KMS-11 (cell line): ENCODE data around the gene LPCAT3.

Source experiments
- H2AFZ ChIP-seq: fragments of 200-600 bp; sonication (generic); 2 replicates; pipeline ENCODE4 v1.6.1; 2016; ENCODE audit warnings: antibody characterized with exemption, mixed run types, low read depth
- H3K27ac ChIP-seq: fragments of 200-600 bp; sonication (generic); 2 replicates; pipeline ENCODE4 v1.6.1; 2016; ENCODE audit warnings: mild to moderate bottlenecking, mixed run types
- H3K27me3 ChIP-seq: fragments of 200-600 bp; sonication (generic); 2 replicates; pipeline ENCODE4 v1.6.1; 2017; ENCODE audit warnings: mild to moderate bottlenecking, low read depth, mixed run types, moderate library complexity; ENCODE audit not compliant: insufficient read depth
- H3K36me3 ChIP-seq: fragments of 200-600 bp; sonication (generic); 2 replicates; pipeline ENCODE4 v1.6.1; 2017; ENCODE audit warnings: mild to moderate bottlenecking, mixed run types; ENCODE audit not compliant: insufficient read depth
- H3K4me1 ChIP-seq: fragments of 200-600 bp; sonication (generic); 2 replicates; pipeline ENCODE4 v1.6.1; 2016; ENCODE audit warnings: mild to moderate bottlenecking, low read depth, mixed run types; ENCODE audit not compliant: poor library complexity, severe bottlenecking
- H3K4me2 ChIP-seq: fragments of 200-600 bp; sonication (generic); 2 replicates; pipeline ENCODE4 v1.7.0; 2016; ENCODE audit warnings: mild to moderate bottlenecking, mixed run types
- H3K4me3 ChIP-seq: fragments of 200-600 bp; sonication (generic); IDR thresholded peaks from 2 replicates; pipeline ENCODE4 v1.6.1; 2017; ENCODE audit warnings: low read depth, low read length, mixed read lengths; ENCODE audit not compliant: insufficient read depth
- H3K79me2 ChIP-seq: fragments of 200-600 bp; sonication (generic); 2 replicates; pipeline ENCODE4 v1.6.1; 2016; ENCODE audit warnings: low read depth, mixed run types; ENCODE audit not compliant: insufficient read depth
- H3K9ac ChIP-seq: fragments of 200-600 bp; sonication (generic); 2 replicates; pipeline ENCODE4 v1.6.1; 2016; ENCODE audit warnings: mild to moderate bottlenecking, mixed run types
- H4K20me1 ChIP-seq: fragments of 200-600 bp; sonication (generic); 2 replicates; pipeline ENCODE4 v1.6.1; 2016; ENCODE audit warnings: mild to moderate bottlenecking, mixed run types; ENCODE audit not compliant: insufficient read depth
- TF ChIP-seq, protein P1 (sequence below): fragments of 200-600 bp; sonication (generic); conservative IDR thresholded peaks from 2 replicates; pipeline ENCODE4 v1.6.1; 2017; ENCODE audit warnings: low read depth, mild to moderate bottlenecking, antibody characterized with exemption, low read length, moderate library complexity, mixed read lengths

LPCAT3 gene

DNA sequence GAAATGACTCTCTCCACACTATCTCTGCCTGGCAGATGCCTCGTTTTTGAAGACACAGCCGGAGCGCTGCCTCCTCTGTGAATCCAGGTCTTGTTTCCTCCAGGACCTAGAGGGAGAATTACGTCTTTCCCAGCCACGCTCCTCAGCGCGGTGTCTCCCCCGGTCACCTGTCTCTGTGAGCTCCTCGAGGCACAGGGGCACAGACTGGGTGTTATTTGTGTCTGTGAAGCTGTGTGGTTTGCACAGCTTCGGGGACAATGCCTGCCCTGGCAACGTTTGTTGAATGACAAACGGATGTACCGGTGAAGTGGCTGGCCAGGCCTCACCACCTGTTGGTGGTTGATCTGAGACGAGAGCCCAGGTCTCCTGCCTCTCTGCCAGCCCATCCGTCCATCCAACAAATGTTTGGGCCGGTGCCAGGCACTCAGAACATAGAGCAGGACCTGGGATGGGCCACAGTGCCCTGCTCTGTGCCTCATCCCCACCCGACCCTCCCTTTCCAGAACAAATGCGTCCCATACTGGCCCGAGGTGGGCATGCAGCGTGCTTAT, 61.0 kb downstream of the LPCAT3 start:
- no peak overlapping the region for H3K4me3 ChIP-seq
- H3K79me2 ChIP-seq, result no peaks in the 10 kb centered on the region
- no peak overlapping the region for H3K27ac ChIP-seq
- no peak overlapping the region for H3K4me2 ChIP-seq
- H3K27me3 ChIP-seq, result no peaks in the 10 kb centered on the region
- no peaks in the 10 kb centered on the region for H4K20me1 ChIP-seq
- H3K4me1 ChIP-seq, result peaks cover 22% of the 10 kb centered on the region
- no peak overlapping the region for H3K9ac ChIP-seq
- TF ChIP-seq, protein P1, sequence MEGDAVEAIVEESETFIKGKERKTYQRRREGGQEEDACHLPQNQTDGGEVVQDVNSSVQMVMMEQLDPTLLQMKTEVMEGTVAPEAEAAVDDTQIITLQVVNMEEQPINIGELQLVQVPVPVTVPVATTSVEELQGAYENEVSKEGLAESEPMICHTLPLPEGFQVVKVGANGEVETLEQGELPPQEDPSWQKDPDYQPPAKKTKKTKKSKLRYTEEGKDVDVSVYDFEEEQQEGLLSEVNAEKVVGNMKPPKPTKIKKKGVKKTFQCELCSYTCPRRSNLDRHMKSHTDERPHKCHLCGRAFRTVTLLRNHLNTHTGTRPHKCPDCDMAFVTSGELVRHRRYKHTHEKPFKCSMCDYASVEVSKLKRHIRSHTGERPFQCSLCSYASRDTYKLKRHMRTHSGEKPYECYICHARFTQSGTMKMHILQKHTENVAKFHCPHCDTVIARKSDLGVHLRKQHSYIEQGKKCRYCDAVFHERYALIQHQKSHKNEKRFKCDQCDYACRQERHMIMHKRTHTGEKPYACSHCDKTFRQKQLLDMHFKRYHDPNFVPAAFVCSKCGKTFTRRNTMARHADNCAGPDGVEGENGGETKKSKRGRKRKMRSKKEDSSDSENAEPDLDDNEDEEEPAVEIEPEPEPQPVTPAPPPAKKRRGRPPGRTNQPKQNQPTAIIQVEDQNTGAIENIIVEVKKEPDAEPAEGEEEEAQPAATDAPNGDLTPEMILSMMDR, result no peak
- no peak overlapping the region for H2AFZ ChIP-seq
- H3K36me3 ChIP-seq, result no peaks in the 10 kb centered on the region

DNA sequence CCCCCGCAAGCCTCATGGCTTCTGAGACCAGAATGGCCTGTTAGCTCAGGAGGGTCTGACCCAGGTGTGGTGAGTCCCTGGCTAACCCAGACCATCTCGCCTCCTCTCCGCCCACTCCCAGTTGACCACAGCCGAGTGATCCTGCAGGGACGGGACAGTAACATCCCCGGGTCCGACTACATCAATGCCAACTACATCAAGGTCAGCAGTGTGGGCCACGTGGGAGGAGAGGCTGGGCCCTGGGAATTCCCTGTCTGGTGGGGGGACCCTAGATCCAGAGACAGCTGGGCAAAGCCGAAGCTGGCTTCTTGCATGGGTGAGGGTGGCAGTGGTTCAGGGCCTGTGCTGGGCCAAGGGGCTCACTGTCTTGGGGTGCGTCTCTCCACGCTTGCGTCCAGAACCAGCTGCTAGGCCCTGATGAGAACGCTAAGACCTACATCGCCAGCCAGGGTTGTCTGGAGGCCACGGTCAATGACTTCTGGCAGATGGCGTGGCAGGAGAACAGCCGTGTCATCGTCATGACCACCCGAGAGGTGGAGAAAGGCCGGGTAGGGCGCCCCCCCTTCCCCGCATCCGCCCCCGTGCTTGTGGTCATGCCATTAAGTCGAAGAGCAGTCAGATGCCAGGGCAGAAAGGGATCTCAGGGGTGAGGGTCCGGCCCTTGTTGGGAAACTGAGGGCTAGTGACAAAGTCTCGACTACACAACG, 62.1 kb downstream of the LPCAT3 start:
- peaks cover 22% of the 10 kb centered on the region for H3K4me1 ChIP-seq
- H3K4me2 ChIP-seq, result no peak overlapping the region
- no peak overlapping the region for H3K9ac ChIP-seq
- TF ChIP-seq, protein P1, result no peak
- no peaks in the 10 kb centered on the region for H3K36me3 ChIP-seq
- H4K20me1 ChIP-seq, result no peaks in the 10 kb centered on the region
- H3K4me3 ChIP-seq, result no peak overlapping the region
- no peak overlapping the region for H3K27ac ChIP-seq
- H2AFZ ChIP-seq, result no peak overlapping the region
- no peaks in the 10 kb centered on the region for H3K27me3 ChIP-seq
- H3K79me2 ChIP-seq, result no peaks in the 10 kb centered on the region

DNA sequence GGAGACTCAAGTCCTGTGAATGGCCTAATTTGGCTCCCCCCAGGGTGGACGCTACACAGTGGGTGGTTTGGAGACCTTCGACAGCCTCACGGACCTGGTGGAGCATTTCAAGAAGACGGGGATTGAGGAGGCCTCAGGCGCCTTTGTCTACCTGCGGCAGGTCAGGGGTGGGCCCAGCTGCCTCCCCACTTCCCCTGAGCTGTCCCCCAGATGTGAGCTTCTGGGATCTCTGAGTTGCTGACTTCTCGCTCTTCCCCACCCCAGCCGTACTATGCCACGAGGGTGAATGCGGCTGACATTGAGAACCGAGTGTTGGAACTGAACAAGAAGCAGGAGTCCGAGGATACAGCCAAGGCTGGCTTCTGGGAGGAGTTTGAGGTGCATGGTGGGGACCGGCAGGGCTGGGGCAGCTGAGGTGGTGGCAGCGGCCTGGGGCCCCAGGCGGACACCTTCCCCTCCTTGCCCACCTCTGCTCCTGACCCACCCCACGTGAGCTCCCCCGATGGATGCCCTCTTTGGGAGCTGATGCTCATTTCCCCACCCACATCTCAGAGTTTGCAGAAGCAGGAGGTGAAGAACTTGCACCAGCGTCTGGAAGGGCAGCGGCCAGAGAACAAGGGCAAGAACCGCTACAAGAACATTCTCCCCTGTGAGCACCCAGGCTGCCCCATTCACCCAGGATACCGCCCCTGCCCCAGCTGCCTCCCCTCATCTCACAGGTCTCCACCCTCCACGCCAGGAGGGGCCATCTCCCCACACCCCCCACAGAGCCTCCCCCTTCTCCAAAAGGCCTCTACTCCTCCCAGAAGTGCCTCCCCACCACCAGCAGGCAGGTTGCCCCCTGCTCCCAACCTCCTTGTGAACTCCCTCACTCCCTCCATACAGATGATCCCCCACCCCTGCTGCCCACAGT, 62.9 kb downstream of the LPCAT3 start:
- TF ChIP-seq, protein P1, result no peak
- Histone ChIP-seq H3K4me3 (no peak overlapping the region), H3K36me3 (no peaks in the 10 kb centered on the region), H3K9ac (no peak overlapping the region), H3K79me2 (no peaks in the 10 kb centered on the region), H3K27me3 (no peaks in the 10 kb centered on the region), H3K27ac (no peak overlapping the region), H3K4me2 (no peak overlapping the region), H3K4me1 (peaks cover 22% of the 10 kb centered on the region), H2AFZ (no peak overlapping the region), H4K20me1 (no peaks in the 10 kb centered on the region)

DNA sequence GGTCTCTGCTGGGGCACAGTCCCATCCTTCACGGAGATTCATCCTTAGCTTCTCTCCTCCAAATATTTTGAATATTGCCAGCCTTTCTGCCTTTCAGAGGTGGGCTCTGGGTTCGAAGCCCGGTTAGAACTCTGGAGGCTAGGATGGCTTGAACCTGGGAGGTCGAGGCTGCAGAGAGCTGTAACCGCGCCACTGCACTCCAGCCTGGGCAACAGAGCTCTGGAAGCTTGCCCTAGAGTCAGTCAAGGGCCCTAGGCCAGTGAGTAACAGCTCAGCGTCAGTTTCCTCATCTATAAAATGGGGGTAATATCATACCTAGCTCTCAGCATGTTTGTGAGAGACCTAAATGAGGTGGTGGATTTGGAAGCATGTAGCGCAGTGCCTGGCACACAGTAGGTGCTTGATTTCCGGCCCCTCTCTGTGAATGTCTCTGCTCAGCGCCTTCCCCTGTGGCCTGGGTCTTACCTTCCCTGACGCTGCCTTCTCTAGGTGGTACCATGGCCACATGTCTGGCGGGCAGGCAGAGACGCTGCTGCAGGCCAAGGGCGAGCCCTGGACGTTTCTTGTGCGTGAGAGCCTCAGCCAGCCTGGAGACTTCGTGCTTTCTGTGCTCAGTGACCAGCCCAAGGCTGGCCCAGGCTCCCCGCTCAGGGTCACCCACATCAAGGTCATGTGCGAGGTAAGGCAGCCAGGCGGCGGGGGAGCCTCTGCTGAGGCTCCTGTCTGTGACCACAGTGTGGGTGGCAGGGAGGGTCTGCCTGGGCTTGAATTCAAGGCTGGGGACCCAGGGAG, 63.8 kb downstream of the LPCAT3 start:
- Histone ChIP-seq H3K27ac (no peak overlapping the region), H3K4me3 (no peak overlapping the region), H3K27me3 (no peaks in the 10 kb centered on the region), H3K4me2 (peak overlapping the region; percentile 93), H2AFZ (peak overlapping the region; percentile 79; the same call in 1 of the 2 replicates), H3K4me1 (peaks cover 25% of the 10 kb centered on the region), H3K79me2 (no peaks in the 10 kb centered on the region), H3K36me3 (no peaks in the 10 kb centered on the region), H3K9ac (no peak overlapping the region), H4K20me1 (no peaks in the 10 kb centered on the region)
- TF ChIP-seq, protein P1, result no peak
